HEK293T (cell line): Measurements from ENCODE around the gene SLC17A9.

ENCODE experiments used
- CTCF ChIA-PET: fragments of 350-600 bp; formaldehyde crosslinking; extraction: SDS; loops from one replicate; lab custom pipeline; 2021; ENCODE audit warnings: antibody characterized with exemption, inconsistent platforms; lab: Yijun Ruan, JAX
- POLR2A ChIA-PET: fragments of 350-600 bp; formaldehyde crosslinking; extraction: SDS; loops from one replicate; lab custom pipeline; 2020; ENCODE audit warnings: antibody characterized with exemption, inconsistent platforms; lab: Yijun Ruan, JAX
- DNase-seq: peaks from one replicate; pipeline ENCODE4 v3.0.0; 2012; ENCODE audit warnings: mixed read lengths; ENCODE audit errors: extremely low spot score
- ARNT ChIP-seq: fragments of 450-650 bp; IDR thresholded peaks from 2 replicates; pipeline ENCODE4 v1.6.1; 2017; ENCODE audit warnings: mild to moderate bottlenecking
- BHLHE40 ChIP-seq: fragments of 450-650 bp; IDR thresholded peaks from 2 replicates; pipeline ENCODE4 v1.6.1; 2016; ENCODE audit warnings: mild to moderate bottlenecking, moderate library complexity, borderline replicate concordance
- CTBP1 ChIP-seq: fragments of 450-650 bp; IDR thresholded peaks from 2 replicates; pipeline ENCODE4 v1.6.1; 2016; ENCODE audit warnings: borderline replicate concordance
- ELF4 ChIP-seq: fragments of 450-650 bp; IDR thresholded peaks from 2 replicates; pipeline ENCODE4 v1.6.1; 2017; ENCODE audit warnings: antibody characterized with exemption
- FOXA1 ChIP-seq: fragments of 450-650 bp; IDR thresholded peaks from 2 replicates; pipeline ENCODE4 v1.6.1; 2016; ENCODE audit warnings: mild to moderate bottlenecking
- FOXK2 ChIP-seq: fragments of 450-650 bp; IDR thresholded peaks from 2 replicates; pipeline ENCODE4 v1.6.1; 2016; ENCODE audit warnings: mild to moderate bottlenecking
- FOXM1 ChIP-seq: fragments of 450-650 bp; IDR thresholded peaks from 2 replicates; pipeline ENCODE4 v1.6.1; 2017; ENCODE audit warnings: mild to moderate bottlenecking, borderline replicate concordance
- HDGF ChIP-seq: fragments of 450-650 bp; IDR thresholded peaks from 2 replicates; pipeline ENCODE4 v1.6.1; 2017; ENCODE audit warnings: antibody characterized with exemption, borderline replicate concordance
- L3MBTL2 ChIP-seq: fragments of 450-650 bp; conservative IDR thresholded peaks from 2 replicates; pipeline ENCODE4 v1.6.1; 2016; ENCODE audit warnings: mild to moderate bottlenecking
- LEF1 ChIP-seq: fragments of 450-650 bp; IDR thresholded peaks from 2 replicates; pipeline ENCODE4 v1.6.1; 2017; ENCODE audit warnings: mild to moderate bottlenecking, borderline replicate concordance
- NFRKB ChIP-seq: fragments of 450-650 bp; IDR thresholded peaks from 2 replicates; pipeline ENCODE4 v1.6.1; 2016; ENCODE audit warnings: mild to moderate bottlenecking, moderate library complexity
- PKNOX1 ChIP-seq: fragments of 450-650 bp; IDR thresholded peaks from 2 replicates; pipeline ENCODE4 v1.6.1; 2016
- SP1 ChIP-seq: fragments of 450-650 bp; IDR thresholded peaks from 2 replicates; pipeline ENCODE4 v1.6.1; 2017
- SUZ12 ChIP-seq: fragments of 450-650 bp; IDR thresholded peaks from 2 replicates; pipeline ENCODE4 v1.6.1; 2016; ENCODE audit warnings: mild to moderate bottlenecking
- TARDBP ChIP-seq: fragments of 450-650 bp; IDR thresholded peaks from 2 replicates; pipeline ENCODE4 v1.6.1; 2016
- ZNF384 ChIP-seq: fragments of 450-650 bp; IDR thresholded peaks from 2 replicates; pipeline ENCODE4 v1.6.1; 2016

SLC17A9 gene

DNA sequence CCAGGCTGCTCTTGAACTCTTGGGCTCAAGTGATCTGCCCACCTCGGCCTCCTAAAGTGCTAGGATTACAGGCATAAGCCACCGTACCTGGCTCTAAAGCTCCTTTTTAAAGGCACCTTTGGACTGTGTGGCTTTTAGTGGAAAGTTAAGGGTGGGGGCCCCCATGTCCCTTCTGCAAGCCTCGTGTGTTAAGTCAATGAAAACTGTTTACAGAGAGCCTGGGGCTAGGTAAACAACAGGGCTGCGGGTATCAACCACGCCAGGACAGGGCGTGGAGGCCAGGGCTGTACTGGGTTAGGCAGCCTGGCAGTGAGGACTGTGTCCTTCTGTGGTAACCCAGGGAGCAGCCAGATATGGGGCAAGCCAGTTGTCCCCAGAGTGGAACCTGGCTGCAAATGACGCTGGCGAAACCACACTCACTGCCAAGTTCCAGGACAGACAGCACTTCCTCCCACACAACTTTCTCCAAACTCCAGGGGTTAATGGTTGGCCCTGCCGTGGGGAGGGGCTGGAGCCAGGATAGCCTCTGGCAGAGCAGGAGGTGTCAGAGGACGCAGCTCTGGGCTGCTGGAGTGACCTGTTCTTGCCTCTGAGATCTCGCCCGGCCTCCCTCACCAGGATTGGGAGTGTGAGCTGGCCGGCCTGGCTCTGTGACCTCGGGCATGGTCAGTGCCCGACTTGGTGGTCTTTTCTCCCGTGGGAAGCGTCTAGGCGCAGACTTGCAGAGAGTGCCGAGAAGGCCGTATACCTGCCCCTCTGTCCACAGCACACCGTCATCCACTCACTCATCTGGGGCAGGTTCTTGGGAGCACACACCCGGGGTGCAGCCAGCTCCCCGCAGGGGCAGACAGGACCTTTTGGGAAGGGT, 3.2 kb downstream of the SLC17A9 start:
- ChIA-PET POLR2A (no interaction called here), CTCF (interaction anchor here (0.6 to 0.8 kb wide), 2 partner anchors 38 to 56 kb away, joined by 3 read pairs; no protein-coding TSS in a partner anchor)
- no peak for TF ChIP-seq FOXM1
- no peak for TF ChIP-seq FOXA1
- TF ChIP-seq HDGF: no peak
- no peak for TF ChIP-seq FOXK2
- no peak for TF ChIP-seq BHLHE40
- TF ChIP-seq L3MBTL2: no peak
- TF ChIP-seq ZNF384: no peak
- no peak for TF ChIP-seq SP1
- TF ChIP-seq ARNT: no peak
- no peak for TF ChIP-seq LEF1
- TF ChIP-seq CTBP1: no peak
- TF ChIP-seq NFRKB: no peak
- no peak for TF ChIP-seq SUZ12
- TF ChIP-seq TARDBP: no peak
- TF ChIP-seq ELF4: no peak
- TF ChIP-seq PKNOX1: no peak
- DNase-seq: no peak

DNA sequence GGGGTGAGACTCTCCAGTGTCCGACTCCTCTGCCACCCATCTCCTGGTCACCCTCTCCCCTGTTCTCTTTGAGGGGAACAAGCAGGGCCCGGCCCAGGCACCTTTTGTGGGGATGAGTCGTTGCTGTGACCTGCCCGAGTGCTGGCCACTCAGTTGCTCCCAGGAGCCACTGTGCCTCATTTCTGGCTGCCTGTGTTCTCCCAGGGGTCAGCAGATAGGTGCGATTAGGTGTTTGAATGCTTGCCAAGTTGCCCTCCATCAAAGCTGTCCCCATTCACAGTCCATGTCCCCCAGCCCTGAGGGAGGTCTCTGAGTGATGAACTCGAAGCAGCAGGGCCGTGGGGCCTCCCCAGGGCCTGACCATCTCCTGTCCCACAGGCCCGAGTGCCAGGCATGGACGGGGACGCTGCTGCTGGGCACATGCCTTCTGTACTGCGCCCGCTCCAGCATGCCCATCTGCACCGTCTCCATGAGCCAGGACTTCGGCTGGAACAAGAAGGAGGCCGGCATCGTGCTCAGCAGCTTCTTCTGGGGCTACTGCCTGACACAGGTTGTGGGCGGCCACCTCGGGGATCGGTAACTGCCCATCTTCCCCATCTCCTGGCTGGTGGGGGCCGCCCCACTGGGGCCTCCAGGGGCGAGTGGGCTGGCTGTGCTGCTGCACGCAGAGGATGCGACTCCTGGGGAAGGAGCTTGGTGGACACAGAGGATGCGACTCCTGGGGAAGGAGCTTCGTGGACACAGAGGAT, 4.1 kb downstream of the SLC17A9 start:
- TF ChIP-seq NFRKB: no peak
- no peak for TF ChIP-seq FOXM1
- TF ChIP-seq SP1: no peak
- TF ChIP-seq LEF1: no peak
- TF ChIP-seq HDGF: no peak
- no peak for TF ChIP-seq SUZ12
- no peak for TF ChIP-seq ELF4
- no peak for TF ChIP-seq TARDBP
- TF ChIP-seq BHLHE40: no peak
- no peak for TF ChIP-seq FOXA1
- TF ChIP-seq CTBP1: no peak
- TF ChIP-seq ZNF384: no peak
- no peak for TF ChIP-seq L3MBTL2
- TF ChIP-seq FOXK2: no peak
- no peak for TF ChIP-seq ARNT
- TF ChIP-seq PKNOX1: no peak
- ChIA-PET POLR2A (no interaction called here), CTCF (interaction anchor here (0.8 kb wide), 1 partner anchor 57 kb away, joined by 3 read pairs; no protein-coding TSS in a partner anchor)
- DNase-seq: no peak

- ChIA-PET POLR2A (interaction anchor here (0.8 kb wide), 1 partner anchor 21 kb away, joined by 3 read pairs; no protein-coding TSS in a partner anchor), CTCF (no interaction called here)
- DNase-seq: no peak
- TF ChIP-seq BHLHE40: no peak
- TF ChIP-seq HDGF: no peak
- TF ChIP-seq CTBP1: no peak
- no peak for TF ChIP-seq LEF1
Measured at GRCh38 chr20:62957136-62958117, 4.9 kb downstream of the SLC17A9 start.

DNA sequence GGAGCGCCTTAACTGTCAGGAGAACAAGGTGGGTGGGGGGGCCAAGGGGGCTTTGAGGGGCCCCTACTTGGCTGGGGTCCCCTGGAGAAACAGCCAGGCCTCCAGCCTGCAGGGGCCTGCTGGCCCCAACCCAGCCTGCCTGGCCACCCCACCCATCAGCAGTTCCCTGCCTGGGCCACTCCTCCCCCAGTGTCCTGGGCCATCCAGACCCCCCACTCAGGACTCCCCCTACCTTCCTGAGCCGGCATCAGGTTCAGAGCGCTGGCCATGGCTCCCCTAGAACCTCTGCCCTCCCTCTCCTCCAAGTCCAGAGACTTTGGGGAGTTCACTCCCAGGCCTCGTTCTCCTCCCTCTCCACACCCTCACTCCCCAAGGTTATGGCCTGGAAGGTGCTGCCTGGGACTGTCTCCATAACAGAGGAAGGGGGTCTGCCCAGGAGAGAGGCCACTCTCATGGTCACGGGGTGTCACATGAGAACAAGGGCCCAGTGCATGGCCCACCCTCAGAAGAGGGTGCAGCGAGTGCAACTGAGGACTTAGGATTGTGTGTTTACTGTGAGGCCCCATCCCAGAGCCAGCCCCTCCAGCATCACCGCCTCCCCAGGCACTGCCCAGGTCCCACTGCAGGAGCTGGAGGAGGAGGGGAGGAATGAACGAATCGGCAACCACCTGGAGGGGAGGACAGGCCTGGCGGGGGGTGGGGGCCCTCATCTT, 6.0 kb downstream of the SLC17A9 start:
- CTCF ChIA-PET: no interaction called here
- POLR2A ChIA-PET: no interaction called here
- no peak for DNase-seq
- TF ChIP-seq FOXM1 (no peak), ARNT (no peak), ZNF384 (no peak), NFRKB (no peak), LEF1 (no peak), ELF4 (no peak), FOXA1 (no peak), PKNOX1 (no peak), SUZ12 (no peak), CTBP1 (no peak), FOXK2 (no peak), SP1 (no peak), L3MBTL2 (no peak), BHLHE40 (no peak), TARDBP (no peak)
